HEK293T (cell line): Measurements from ENCODE around the gene ANKRD35.

Experiments used
- CTCF ChIA-PET: fragments of 350-600 bp; formaldehyde crosslinking; extraction: SDS; loops from one replicate; lab custom pipeline; 2021; ENCODE audit warnings: antibody characterized with exemption, inconsistent platforms; lab: Yijun Ruan, JAX
- POLR2A ChIA-PET: fragments of 350-600 bp; formaldehyde crosslinking; extraction: SDS; loops from one replicate; lab custom pipeline; 2020; ENCODE audit warnings: antibody characterized with exemption, inconsistent platforms; lab: Yijun Ruan, JAX
- DNase-seq: peaks from one replicate; pipeline ENCODE4 v3.0.0; 2012; ENCODE audit warnings: mixed read lengths; ENCODE audit errors: extremely low spot score
- ARNT ChIP-seq: fragments of 450-650 bp; IDR thresholded peaks from 2 replicates; pipeline ENCODE4 v1.6.1; 2017; ENCODE audit warnings: mild to moderate bottlenecking
- BHLHE40 ChIP-seq: fragments of 450-650 bp; IDR thresholded peaks from 2 replicates; pipeline ENCODE4 v1.6.1; 2016; ENCODE audit warnings: mild to moderate bottlenecking, moderate library complexity, borderline replicate concordance
- CTBP1 ChIP-seq: fragments of 450-650 bp; IDR thresholded peaks from 2 replicates; pipeline ENCODE4 v1.6.1; 2016; ENCODE audit warnings: borderline replicate concordance
- ELF4 ChIP-seq: fragments of 450-650 bp; IDR thresholded peaks from 2 replicates; pipeline ENCODE4 v1.6.1; 2017; ENCODE audit warnings: antibody characterized with exemption
- FOXA1 ChIP-seq: fragments of 450-650 bp; IDR thresholded peaks from 2 replicates; pipeline ENCODE4 v1.6.1; 2016; ENCODE audit warnings: mild to moderate bottlenecking
- FOXK2 ChIP-seq: fragments of 450-650 bp; IDR thresholded peaks from 2 replicates; pipeline ENCODE4 v1.6.1; 2016; ENCODE audit warnings: mild to moderate bottlenecking
- FOXM1 ChIP-seq: fragments of 450-650 bp; IDR thresholded peaks from 2 replicates; pipeline ENCODE4 v1.6.1; 2017; ENCODE audit warnings: mild to moderate bottlenecking, borderline replicate concordance
- HDGF ChIP-seq: fragments of 450-650 bp; IDR thresholded peaks from 2 replicates; pipeline ENCODE4 v1.6.1; 2017; ENCODE audit warnings: antibody characterized with exemption, borderline replicate concordance
- L3MBTL2 ChIP-seq: fragments of 450-650 bp; conservative IDR thresholded peaks from 2 replicates; pipeline ENCODE4 v1.6.1; 2016; ENCODE audit warnings: mild to moderate bottlenecking
- LEF1 ChIP-seq: fragments of 450-650 bp; IDR thresholded peaks from 2 replicates; pipeline ENCODE4 v1.6.1; 2017; ENCODE audit warnings: mild to moderate bottlenecking, borderline replicate concordance
- NFRKB ChIP-seq: fragments of 450-650 bp; IDR thresholded peaks from 2 replicates; pipeline ENCODE4 v1.6.1; 2016; ENCODE audit warnings: mild to moderate bottlenecking, moderate library complexity
- SP1 ChIP-seq: fragments of 450-650 bp; IDR thresholded peaks from 2 replicates; pipeline ENCODE4 v1.6.1; 2017
- SUZ12 ChIP-seq: fragments of 450-650 bp; IDR thresholded peaks from 2 replicates; pipeline ENCODE4 v1.6.1; 2016; ENCODE audit warnings: mild to moderate bottlenecking
- TARDBP ChIP-seq: fragments of 450-650 bp; IDR thresholded peaks from 2 replicates; pipeline ENCODE4 v1.6.1; 2016
- ZNF384 ChIP-seq: fragments of 450-650 bp; IDR thresholded peaks from 2 replicates; pipeline ENCODE4 v1.6.1; 2016
- TF ChIP-seq, protein P1 (sequence below): fragments of 450-650 bp; IDR thresholded peaks from 2 replicates; pipeline ENCODE4 v1.6.1; 2016

ANKRD35 gene

DNA sequence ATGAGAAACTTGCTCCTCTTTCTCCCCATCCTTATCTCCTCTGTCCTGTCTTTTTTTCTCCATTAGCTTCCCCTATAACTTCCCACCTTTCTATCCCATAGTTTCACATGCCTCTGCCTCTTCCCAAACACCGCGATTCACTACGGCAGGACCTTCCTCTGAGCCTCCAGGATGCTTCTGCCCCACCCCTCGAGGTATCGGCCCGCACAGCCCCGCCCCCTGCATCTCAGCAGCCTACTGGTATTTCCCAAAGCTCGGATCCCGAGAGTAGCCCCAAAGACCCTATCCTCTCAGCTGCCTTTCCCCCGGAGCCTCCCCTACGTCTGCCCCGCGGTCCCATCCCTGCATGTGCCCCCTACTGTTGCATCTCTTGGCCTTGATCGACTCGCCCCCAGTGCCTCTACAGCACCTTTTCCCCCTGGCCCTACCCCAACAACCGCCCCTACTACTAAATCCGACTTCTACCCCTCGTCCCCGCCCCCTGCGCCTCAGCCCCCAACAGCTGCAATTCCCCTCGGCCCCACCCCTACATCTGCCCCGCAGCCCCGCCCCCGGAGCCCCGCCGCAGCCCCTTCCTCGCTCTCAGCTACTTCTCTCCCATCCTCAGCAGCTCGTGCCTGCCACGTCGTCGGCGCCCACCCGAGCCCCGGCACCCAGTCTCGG, 27.3 kb downstream of the ANKRD35 start:
- ChIA-PET CTCF (interaction anchor here (0.6 to 5.6 kb wide), 8 partner anchors 12 to 149 kb away, joined by 3 to 97 read pairs (median 3); partner anchors contain the start of gene NUDT17), POLR2A (interaction anchor here (0.8 to 4.7 kb wide), 29 partner anchors 8 to 194 kb away, joined by 3 to 86 read pairs (median 8); partner anchors contain the start of genes ANKRD34A, ANKRD35, LIX1L and NUDT17)
- TF ChIP-seq, protein P1, sequence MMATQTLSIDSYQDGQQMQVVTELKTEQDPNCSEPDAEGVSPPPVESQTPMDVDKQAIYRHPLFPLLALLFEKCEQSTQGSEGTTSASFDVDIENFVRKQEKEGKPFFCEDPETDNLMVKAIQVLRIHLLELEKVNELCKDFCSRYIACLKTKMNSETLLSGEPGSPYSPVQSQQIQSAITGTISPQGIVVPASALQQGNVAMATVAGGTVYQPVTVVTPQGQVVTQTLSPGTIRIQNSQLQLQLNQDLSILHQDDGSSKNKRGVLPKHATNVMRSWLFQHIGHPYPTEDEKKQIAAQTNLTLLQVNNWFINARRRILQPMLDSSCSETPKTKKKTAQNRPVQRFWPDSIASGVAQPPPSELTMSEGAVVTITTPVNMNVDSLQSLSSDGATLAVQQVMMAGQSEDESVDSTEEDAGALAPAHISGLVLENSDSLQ, result no peak
- TF ChIP-seq FOXK2 (no peak), ELF4 (no peak), L3MBTL2 (no peak), ZNF384 (no peak), BHLHE40 (no peak), SP1 (no peak), NFRKB (no peak), FOXM1 (no peak), CTBP1 (no peak), LEF1 (no peak), FOXA1 (no peak)
- DNase-seq, result peak; percentile 70

DNA sequence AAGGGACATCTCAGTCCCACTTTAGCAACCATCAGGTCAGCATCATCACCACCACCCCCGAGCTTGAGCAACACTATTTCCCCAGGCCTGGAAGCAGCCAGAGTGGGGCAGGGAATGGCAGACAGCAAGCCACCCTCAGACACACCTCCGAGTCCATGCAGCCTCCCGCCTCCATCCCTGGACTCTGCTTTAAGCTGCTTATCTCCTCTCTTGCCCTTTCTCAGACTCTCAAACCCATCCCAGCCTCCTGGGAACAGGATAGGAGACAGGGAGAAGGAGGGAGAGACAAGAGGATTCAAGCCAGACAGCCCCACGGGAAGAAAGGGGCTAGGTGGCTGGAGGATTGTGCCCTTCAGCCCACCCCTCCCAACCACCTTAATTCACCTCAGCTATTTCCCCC, 28.5 kb downstream of the ANKRD35 start:
- POLR2A ChIA-PET, result interaction anchor here (1.1 to 4.7 kb wide), 3 partner anchors 11 to 62 kb away, joined by 4 to 86 read pairs (median 10); partner anchors contain the start of genes NUDT17, PEX11B, POLR3C and RNF115
- DNase-seq, result no peak
- no peak for TF ChIP-seq ELF4
- no peak for TF ChIP-seq L3MBTL2
- TF ChIP-seq, protein P1, result no peak
- no peak for TF ChIP-seq BHLHE40
- no peak for TF ChIP-seq SUZ12
- TF ChIP-seq LEF1, result no peak
- no peak for TF ChIP-seq CTBP1
- no peak for TF ChIP-seq FOXA1
- TF ChIP-seq SP1, result no peak
- no peak for TF ChIP-seq FOXM1
- CTCF ChIA-PET, result interaction anchor here (1.6 to 5.6 kb wide), 2 partner anchors 11 to 122 kb away, joined by 3 to 97 read pairs; partner anchors contain the start of gene NUDT17

DNA sequence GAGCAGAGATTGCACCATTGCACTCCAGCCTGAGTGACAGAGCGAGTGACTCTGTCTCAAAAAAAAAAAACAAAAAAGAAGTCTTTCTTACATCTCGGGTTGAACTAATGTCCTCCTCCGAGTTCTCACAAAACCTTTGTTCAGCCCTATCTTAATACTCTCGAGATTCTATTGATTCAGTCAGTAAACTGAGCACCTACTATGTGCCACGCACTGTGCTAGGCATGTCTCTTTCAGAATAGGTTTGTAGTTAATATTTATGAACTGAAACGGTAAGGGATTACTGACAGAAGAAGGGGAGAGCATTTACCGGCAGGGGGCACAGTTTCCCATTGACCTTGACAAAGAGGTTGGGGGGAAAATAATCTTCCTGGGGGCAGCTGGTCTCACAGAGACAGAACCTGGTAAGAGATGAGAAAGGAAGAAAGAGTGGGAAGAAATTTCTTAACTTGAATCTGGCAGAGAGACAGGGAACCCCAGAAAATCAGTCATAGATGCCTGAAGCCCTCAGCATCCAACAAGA, 30.2 kb downstream of the ANKRD35 start:
- TF ChIP-seq FOXK2, result no peak
- no peak for TF ChIP-seq FOXM1
- TF ChIP-seq CTBP1, result no peak
- TF ChIP-seq, protein P1, result no peak
- TF ChIP-seq HDGF, result no peak
- TF ChIP-seq L3MBTL2, result no peak
- TF ChIP-seq SP1, result no peak
- TF ChIP-seq SUZ12, result no peak
- TF ChIP-seq BHLHE40, result no peak
- TF ChIP-seq ZNF384, result no peak
- no peak for TF ChIP-seq LEF1
- TF ChIP-seq ARNT, result no peak
- no peak for TF ChIP-seq FOXA1
- no peak for TF ChIP-seq TARDBP
- no peak for TF ChIP-seq NFRKB
- TF ChIP-seq ELF4, result no peak
- ChIA-PET POLR2A (no interaction called here), CTCF (interaction anchor here (1.0 kb wide), 2 partner anchors 9 to 10 kb away, joined by 3 to 4 read pairs; partner anchors contain the start of gene NUDT17)
- DNase-seq, result no peak

DNA sequence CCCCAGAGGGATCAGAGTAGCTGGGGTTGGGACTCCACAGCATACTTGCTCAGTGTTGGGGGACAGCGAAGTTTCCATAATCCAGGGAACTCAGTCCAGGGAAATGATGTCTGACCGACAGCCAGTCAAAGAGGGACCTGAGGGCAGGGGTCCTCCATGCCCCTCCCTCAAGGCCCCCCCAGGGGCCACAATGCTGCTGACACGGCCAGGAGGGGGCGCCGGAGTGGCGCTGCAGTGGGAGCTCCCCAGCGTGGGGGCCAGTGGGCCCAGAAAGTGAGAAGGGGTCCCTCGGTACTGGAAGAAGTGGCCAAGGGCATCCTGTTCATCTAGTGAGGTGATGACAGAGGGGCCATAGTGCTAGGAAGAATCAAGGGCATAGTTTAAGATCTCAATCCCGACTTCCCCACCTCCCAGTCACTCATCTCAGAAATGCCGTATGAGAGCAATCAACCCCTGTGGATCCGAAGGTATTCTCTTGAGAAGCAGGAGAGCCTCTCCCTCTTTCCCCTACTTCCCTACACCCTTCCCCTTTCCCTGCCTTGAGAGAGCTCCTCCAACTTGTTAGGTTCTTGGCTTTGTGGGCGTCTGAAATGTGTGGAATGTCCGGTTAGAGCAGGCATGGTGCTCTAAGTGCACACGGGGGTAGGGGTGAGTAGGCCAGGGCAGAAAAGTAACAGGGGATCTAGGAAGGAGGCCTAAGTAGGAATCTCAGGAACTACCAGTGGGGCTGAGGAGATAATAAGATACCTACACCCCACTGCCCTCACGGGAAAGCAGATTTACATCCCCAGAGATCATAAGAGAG, 36.1 kb downstream of the ANKRD35 start:
- ChIA-PET POLR2A (interaction anchor here (1.1 to 5.7 kb wide), 3 partner anchors 9 to 25 kb away, joined by 3 to 86 read pairs (median 10); partner anchors contain the start of gene PIAS3), CTCF (interaction anchor here (0.5 to 7.3 kb wide), 3 partner anchors 9 to 270 kb away, joined by 3 to 97 read pairs (median 6); partner anchors contain the start of gene PIAS3)
- TF ChIP-seq LEF1 (no peak), FOXM1 (peak; percentile 53; the same call in 1 of the 2 replicates)
- DNase-seq, result peak; percentile 28

DNA sequence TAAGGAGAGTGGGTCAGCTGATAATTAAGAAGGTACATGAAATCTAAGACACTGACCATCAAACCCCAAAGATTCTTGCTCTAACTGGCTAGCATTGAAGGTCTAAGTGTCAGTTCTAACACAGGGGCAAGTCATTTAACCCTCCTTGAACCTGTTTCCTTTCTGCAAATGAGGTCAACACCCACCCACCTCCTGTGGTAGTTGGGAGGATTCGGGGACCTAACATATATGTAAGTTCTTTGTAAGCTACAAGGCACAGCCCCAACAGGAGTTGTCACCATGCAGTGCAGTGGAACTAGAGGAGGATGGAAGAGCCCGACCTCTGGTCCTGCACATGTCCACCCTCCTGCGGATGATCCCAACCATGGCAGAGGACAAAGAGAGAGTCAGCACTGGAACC, 37.8 kb downstream of the ANKRD35 start:
- no peak for DNase-seq
- CTCF ChIA-PET, result interaction anchor here (1.7 to 7.3 kb wide), 2 partner anchors 11 to 44 kb away, joined by 5 to 97 read pairs; partner anchors contain the start of gene PIAS3
- POLR2A ChIA-PET, result interaction anchor here (5.7 kb wide), 1 partner anchor 11 kb away, joined by 86 read pairs; the partner anchor contains the start of gene PIAS3
- TF ChIP-seq LEF1 (no peak), BHLHE40 (no peak), ARNT (no peak), SP1 (no peak), ELF4 (no peak), L3MBTL2 (no peak), FOXA1 (no peak), SUZ12 (no peak), NFRKB (no peak), TARDBP (no peak), ZNF384 (no peak), FOXK2 (no peak), FOXM1 (no peak), CTBP1 (no peak), HDGF (no peak)
- TF ChIP-seq, protein P1, result no peak
